Activated T-cell treated with anti-CD3 and anti-CD28 coated beads, Interleukin-2, amount 50 U/mL, for 1 hour (primary cell): ENCODE data around the gene OSBPL10.
A peak's percentile ranks its signal among the peaks of the same experiment; 100 is the strongest.

Experiments
- DNase-seq: peaks from one replicate; pipeline ENCODE4 v3.0.0-alpha.2; 2020

The OSBPL10 gene

GRCh38 chr3:31985831-31986230 is 4.8 kb upstream of the OSBPL10 start:
- no peak for DNase-seq

DNA sequence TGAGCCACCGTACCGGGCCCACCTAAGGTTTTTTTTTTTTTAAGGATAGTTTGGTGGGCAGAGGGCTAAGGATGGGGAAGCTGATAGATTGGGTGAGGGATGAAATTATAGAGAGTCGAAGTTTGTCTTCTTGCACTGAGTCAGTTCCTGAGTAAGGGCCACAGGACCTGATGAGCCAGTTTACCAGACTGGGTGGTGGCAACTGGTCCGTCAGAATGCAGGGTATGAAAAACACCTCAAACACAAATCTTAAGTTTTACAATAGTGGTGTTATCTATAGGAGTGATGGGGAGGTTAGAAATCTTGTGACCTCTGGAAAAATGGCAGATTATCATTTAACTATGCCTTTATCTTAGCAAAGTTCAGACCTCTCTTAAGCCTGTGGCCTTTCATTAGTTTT is 3.3 kb upstream of the OSBPL10 start:
- no peak for DNase-seq

DNA sequence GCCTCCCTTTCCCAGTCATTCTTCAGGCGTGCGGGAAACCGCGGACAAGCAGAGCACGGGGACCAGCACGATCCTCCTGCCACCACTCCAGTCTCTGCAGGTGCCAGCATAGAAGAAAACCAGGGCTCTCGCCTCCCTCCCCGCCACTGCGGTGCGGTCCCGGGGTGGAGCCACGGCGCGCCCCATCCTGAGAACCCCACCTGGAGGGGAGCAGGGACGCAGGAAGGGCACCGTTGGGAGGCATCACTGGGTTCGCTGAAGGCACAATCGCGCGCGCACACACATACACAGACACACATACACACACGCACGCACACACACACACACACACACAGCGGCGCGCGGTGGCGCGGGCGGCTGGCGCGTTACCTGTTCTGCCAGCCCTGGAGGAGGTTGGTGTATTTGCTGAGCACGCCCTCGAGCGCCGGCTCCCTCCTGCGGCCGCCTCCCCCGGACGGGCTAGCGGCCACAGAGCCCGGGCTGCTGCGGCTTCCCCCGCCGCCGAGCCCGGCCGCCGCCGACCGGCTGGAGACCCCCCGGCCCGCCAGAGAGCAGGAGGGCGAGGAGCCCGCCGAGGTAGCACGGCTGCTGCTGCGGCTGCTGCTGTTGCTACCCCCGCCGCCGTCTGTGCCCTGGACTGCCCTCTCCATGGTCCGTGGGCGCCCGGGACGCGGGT is 394 bp downstream of the OSBPL10 start:
- DNase-seq = peak; percentile 40

- no peak for DNase-seq
Observed at GRCh38 chr3:31979001-31979697, 1.9 kb downstream of the OSBPL10 start.

- no peak for DNase-seq
Observed at GRCh38 chr3:31978553-31978952, 2.5 kb downstream of the OSBPL10 start.

GRCh38 chr3:31977736-31978135 is 3.3 kb downstream of the OSBPL10 start:
- no peak for DNase-seq

- DNase-seq = no peak
Observed at GRCh38 chr3:31976302-31976701, 4.8 kb downstream of the OSBPL10 start.

GRCh38 chr3:31974964-31975363 is 6.1 kb downstream of the OSBPL10 start:
- no peak for DNase-seq

DNA sequence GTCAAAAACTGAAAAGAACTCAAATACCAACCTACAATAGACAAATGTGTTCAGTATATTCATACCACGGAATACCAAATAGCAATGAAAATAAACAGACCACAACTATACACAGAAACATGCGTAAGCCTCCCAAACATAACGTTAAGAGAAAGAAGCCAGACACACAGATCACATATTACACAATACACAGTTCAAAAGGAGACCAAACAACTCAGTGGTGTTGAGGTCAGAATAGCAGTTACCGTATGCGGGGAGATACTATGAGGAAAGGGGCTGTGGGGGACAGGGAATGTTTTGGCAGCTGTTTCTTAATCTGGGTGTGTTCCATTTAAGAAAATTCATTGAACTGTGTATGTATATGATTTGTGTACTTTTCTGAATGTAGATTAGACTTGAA is 6.6 kb downstream of the OSBPL10 start:
- no peak for DNase-seq

GRCh38 chr3:31973837-31974236 is 7.2 kb downstream of the OSBPL10 start:
- no peak for DNase-seq

DNA sequence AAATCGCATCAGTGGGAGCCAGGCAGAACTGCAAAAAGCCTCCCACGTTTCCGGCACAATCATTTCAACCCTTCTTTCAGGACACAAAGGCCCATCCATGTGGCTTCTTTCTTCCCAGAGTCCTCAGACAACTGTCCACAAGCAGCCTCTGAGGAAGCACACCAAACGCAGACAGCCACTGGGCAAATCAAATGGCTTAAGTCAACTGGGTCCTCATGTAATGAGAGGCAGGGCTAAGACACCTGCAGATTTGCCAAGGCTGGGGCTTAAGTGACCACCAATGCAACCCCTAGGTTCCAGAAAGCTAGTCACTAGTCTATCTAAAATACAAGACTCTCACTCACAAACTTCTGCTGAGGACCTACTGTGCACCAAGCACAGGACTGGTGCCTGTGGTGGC is 8.0 kb downstream of the OSBPL10 start:
- DNase-seq = no peak

GRCh38 chr3:31971607-31972006 is 9.5 kb downstream of the OSBPL10 start:
- DNase-seq = no peak

- DNase-seq = no peak
Observed at GRCh38 chr3:31968927-31969418, 12.1 kb downstream of the OSBPL10 start.

DNA sequence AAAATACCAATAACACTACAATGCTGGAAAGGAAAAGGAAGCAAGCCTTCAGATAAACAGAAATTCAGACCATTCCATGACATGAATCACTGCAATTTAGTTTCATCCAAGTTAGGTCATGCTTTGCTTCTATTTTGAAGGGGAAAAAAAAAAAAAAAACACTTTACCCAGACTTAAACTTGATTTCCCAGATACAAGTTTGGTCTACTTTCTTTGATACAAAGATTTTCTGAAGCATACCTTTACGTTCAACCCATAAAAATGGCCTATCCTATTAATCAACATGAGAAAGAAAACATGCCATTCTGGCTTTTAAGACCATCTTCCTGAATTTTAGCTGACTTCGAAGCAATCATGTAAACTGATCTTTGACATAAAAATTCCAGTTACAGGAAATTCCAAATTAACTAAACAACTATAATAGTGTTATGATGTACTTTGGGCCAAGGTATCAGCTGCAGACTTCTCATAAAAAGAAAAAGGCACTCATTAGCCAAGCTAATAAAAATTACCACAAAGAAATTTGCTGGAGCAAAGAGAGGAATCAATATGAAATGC is 12.6 kb downstream of the OSBPL10 start:
- DNase-seq = no peak

DNA sequence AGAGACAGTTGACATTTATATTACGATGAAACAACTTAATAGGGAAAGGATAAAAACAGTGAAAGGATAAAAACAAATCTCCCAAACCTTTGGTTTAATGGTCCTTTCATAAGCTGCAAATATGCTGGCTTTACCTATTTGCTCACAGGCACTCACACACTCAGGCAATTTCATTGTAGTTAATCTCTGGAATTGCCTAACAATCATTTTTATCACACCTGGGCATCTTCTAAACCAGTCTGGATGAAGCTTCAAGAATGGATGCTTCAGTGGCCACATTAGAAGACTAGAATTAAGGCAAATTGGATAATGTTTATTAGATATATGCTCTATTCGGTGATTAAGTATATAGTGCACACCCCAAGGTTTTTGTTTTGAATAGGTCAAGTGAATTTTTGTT is 13.5 kb downstream of the OSBPL10 start:
- DNase-seq = no peak

DNA sequence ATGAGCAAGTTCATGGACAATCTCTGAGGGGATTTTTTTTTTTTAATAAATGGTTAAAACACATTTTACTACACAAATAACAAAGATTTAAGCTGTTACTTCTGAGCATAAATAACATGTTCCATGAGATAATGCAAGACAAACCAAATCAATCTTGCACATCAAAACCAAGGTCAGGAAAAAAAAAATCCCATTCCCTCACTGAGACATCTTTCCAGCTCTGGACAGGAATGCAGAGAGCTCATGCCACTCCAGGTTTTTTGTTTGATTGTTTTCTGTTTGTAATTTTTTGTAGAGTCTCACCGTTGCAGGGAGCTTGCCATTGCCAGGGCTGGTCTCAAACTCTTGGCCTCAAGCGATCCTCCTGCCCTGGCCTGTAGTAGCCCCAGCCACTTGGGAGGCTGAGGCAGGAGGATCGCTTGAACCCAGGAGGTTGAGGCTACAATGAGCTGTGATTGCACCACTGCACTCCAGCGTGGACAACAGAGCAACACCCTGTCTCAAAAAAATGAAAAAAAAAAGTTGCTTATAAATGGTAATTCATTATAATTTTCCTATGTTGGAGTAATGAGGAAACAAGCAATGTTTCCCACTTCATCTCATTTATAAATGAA is 14.0 kb downstream of the OSBPL10 start:
- DNase-seq = no peak

DNA sequence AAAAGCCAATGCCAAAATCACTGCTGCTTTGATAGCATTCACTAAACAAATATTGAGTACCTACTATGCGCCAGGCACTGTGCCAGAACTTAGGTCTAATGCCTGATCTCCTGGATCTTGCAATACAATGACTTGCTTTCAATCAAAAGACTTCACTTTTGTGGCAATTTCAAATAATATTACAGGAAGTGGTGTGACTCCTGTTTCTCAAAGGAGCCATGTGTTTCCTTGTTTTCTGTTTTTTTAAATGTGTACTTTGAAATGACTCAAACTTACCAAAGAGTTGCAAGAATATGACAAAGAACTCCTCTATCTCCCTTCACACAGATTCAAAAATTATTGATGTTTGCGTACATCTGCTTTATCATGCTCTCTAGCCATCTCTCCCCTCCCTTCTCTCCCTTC is 18.3 kb downstream of the OSBPL10 start:
- DNase-seq = no peak

- DNase-seq = no peak
Observed at GRCh38 chr3:31960793-31961431, 20.1 kb downstream of the OSBPL10 start.

DNA sequence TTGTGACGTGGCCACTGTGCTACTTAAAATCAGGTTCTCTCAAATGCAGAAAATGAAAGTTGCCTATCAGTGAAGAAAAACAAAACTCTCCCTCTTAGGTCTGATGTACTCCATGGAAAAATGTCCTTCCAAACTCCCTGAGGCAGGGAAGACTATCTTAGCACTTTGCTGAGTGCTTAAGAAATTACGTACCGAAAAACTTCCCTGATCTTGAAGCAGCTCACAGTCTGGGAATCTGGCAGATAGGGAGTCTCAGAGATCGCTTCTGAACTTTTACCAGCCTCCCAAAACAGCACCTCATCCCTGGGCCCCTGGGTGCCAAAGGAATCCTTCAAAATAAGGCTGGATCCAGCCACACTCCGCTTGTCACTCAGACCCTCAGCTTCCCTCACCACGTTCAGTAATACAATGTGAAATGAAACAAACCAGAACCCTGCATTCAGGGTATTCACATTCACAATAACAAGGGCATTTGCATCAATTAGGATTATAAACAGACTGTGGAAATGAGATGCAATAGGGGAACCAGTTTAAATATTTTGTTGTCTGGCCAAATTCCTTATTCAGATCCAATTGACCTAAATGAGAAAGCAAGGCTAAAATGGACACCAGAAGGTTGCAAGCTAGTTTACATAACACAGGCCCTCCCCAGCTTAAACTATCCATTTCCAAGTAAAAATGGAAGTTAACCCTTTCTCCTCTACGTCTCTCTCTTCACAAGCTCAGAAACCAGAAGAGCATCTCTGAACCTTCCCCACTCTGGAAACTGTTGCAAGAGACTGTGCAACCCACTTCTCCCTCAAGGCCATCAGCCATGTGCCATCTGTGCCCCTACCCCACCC is 20.9 kb downstream of the OSBPL10 start:
- DNase-seq = no peak

GRCh38 chr3:31959251-31959650 is 21.8 kb downstream of the OSBPL10 start:
- DNase-seq = no peak

DNA sequence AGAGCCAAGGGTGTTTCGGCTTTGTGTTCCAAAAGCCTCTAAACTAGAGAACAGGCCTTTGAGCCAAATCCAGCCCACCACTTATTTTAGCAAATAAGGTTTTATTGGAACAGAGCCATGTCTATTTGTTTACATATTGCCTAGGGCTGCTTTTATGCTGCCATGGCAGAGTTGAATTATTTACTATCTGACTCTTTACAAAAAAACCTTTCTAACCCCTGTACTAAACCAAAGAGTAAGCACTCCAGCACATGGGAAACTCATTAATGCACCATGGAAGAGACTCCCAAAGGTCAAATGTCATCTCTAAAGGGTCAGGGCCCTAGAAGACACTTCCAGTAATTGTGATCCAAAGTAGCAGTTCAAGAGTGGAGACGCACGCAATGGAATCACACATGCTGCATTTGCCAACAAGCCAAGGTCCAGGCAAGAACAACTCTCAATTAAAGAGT is 22.3 kb downstream of the OSBPL10 start:
- no peak for DNase-seq

GRCh38 chr3:31957106-31957505 is 24.0 kb downstream of the OSBPL10 start:
- no peak for DNase-seq
